Upper lobe of left lung (tissue), 4 donors: ENCODE results near the gene S100A4.

Source experiments
- CTCF ChIP-seq, 6 experiments: fragments of 450-650 bp in 4 of 6; fragments of 200-600 bp in 2 of 6; sonication (generic) in 2 of 6; IDR thresholded peaks; one replicate each; pipeline ENCODE4 v1.5.1; 2016 to 2019; ENCODE audit warnings: antibody characterized with exemption in 6 of 6
- EP300 ChIP-seq, 4 donors: sonication (generic); formaldehyde crosslinking; IDR thresholded peaks; one replicate each; pipeline ENCODE4 v1.5.1; 2017; ENCODE audit warnings: antibody characterized with exemption in 4 of 4, control low read depth in 2 of 4
- POLR2A ChIP-seq, 4 donors: fragments of 450-650 bp; IDR thresholded peaks; one replicate each; pipeline ENCODE4 v1.5.1; 2016 to 2017; ENCODE audit warnings: antibody characterized with exemption in 4 of 4, mild to moderate bottlenecking in 2 of 4

DNA sequence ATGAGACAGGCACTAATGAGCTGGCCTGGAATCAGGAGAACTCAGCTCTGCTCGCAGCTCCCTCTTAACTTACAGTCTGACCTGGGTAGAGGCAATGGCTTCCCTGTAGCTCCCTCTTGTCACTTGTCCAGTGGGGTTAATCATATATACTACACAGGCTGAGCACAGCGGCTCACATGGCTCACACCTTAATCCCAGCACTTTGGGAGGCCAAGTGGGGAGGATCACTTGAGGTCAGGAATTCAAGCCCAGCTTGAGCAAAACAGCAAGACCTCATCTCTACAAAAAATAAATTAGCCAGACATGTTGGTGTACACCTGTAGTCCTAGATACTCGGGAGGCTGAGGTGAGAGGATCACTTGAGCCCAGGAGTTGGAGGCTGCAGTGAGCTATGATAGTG lies 14.0 kb downstream of the S100A4 start:
- TF ChIP-seq CTCF (IDR thresholded peaks at IDR 0.05) (no peak), POLR2A (IDR thresholded peaks at IDR 0.05) (no peak), EP300 (IDR thresholded peaks at IDR 0.05) (no peak)
